ENCODE measurements around the gene PRRX1.

GRCh38 chr1:170694172-170694926, 30.4 kb downstream of the PRRX1 start:
- no peak for TF ChIP-seq CTCF (conservative IDR thresholded peaks at IDR 0.05 in 1 of 2, IDR thresholded peaks at IDR 0.05 in 1 of 2; ENCODE audit: extremely low read depth in 1 of 2, insufficient read depth in 1 of 2, low read depth in 1 of 2, low read length in 2 of 2)
- TF ChIP-seq EZH2 (IDR thresholded peaks at IDR 0.05; ENCODE audit: borderline replicate concordance, low read length), result no peak
